Testis (tissue), 3 donors: ENCODE measurements around the gene GCA. TPM values are rescaled to one million over a fixed set of nuclear protein-coding genes. Genes with fewer than 3 reads are reported as not detected.

Experiments
- DNase-seq: peaks from one replicate; pipeline ENCODE4 v3.0.0-alpha.2; 2019
- H3K27ac ChIP-seq, 2 donors: fragments of 200-600 bp; sonication (generic); one replicate each; pipeline ENCODE4 v1.5.1; 2019
- H3K27me3 ChIP-seq: fragments of 200-600 bp; sonication (generic); one replicate; pipeline ENCODE4 v1.5.1; 2019
- H3K36me3 ChIP-seq: fragments of 200-600 bp; sonication (generic); one replicate; pipeline ENCODE4 v1.5.1; 2017; ENCODE audit warnings: low read depth; ENCODE audit errors: missing control alignments
- H3K4me1 ChIP-seq: fragments of 200-600 bp; sonication (generic); one replicate; pipeline ENCODE4 v1.5.1; 2019
- H3K4me3 ChIP-seq, 2 donors: fragments of 200-600 bp; sonication (generic); one replicate each; pipeline ENCODE4 v1.5.1; 2017 to 2019
- H3K9me3 ChIP-seq: fragments of 200-600 bp; sonication (generic); one replicate; pipeline ENCODE4 v1.5.1; 2017
- CTCF ChIP-seq, 3 experiments: fragments of 450-650 bp in 2 of 3; fragments of 200-600 bp in 1 of 3; sonication (generic) in 1 of 3; IDR thresholded peaks; one replicate each; pipeline ENCODE4 v1.5.1; 2016 to 2019; ENCODE audit warnings: antibody characterized with exemption in 3 of 3, mild to moderate bottlenecking in 2 of 3, moderate library complexity in 1 of 3
- POLR2A ChIP-seq: fragments of 450-650 bp; IDR thresholded peaks from one replicate; pipeline ENCODE4 v1.6.1; 2017; ENCODE audit warnings: antibody characterized with exemption, mild to moderate bottlenecking, moderate library complexity
- WGBS, 2 donors: methylation state at CpG; one replicate each; pipeline ENCODE4 v1.1.5; 2018; 5-methylcytosine and 5-hydroxymethylcytosine counted together
- intact Hi-C: fragments of 100-400 bp; cut with DNase I; formaldehyde crosslinking; loops from one replicate; pipeline ENCODE4 v1.15.1; 2023; ENCODE audit warnings: low total_unique reads
- polyA plus RNA-seq: library from polyadenylated mRNA; stranded (reverse); fragments of 350-450 nt; fragmentation: Illumina TruSeq; extraction: RNeasy Lipid Tissue Mini Kit (QIAGEN cat#74804); gene quantifications from one replicate; pipeline ENCODE4 v1.2.3, GENCODE V29; 2014; ENCODE audit warnings: low read depth, low replicate concordance; ENCODE audit not compliant: insufficient read depth
- total RNA-seq, 2 donors: library from RNA; depleted of rRNA; stranded (reverse); fragments of >200 nt; gene quantifications; one replicate each; pipeline ENCODE4 v1.2.3, GENCODE V29; 2016

Gene GCA
- total and polyA plus RNA-seq, 3 donors from 2014 or later: 26.1 to 60.9 (median 33.1) TPM

- TF ChIP-seq POLR2A (no peak), CTCF (IDR thresholded peaks at IDR 0.05) (no peak)
- intact Hi-C loops: loop anchor here (10.0 kb wide), 1 partner anchor 84 kb away; no protein-coding TSS in a partner anchor
- 75 to 90% methylated on average over 3 of the region's 3 CpGs for WGBS, 2 donors
Measured at GRCh38 chr2:162308747-162309503, 35.0 kb upstream of the GCA start.

GRCh38 chr2:162312853-162313252 is 31.1 kb upstream of the GCA start:
- DNase-seq: no peak
- Histone ChIP-seq H3K27ac (no peak overlapping the region), H3K4me3 (no peak overlapping the region), H3K9me3 (no peaks in the 10 kb centered on the region), H3K4me1 (no peaks in the 10 kb centered on the region), H3K36me3 (no peaks in the 10 kb centered on the region), H3K27me3 (no peaks in the 10 kb centered on the region)
- TF ChIP-seq CTCF (IDR thresholded peaks at IDR 0.05) (no peak), POLR2A (no peak)
- intact Hi-C loops: no loop called here
- WGBS, 2 donors: 96 to 100% methylated on average over 1 of the region's 1 CpG

More at GRCh38 chr2:162308747-162309503, 35.0 kb upstream of the GCA start:
- Histone ChIP-seq H3K27me3 (no peaks in the 10 kb centered on the region), H3K36me3 (no peaks in the 10 kb centered on the region), H3K4me1 (no peaks in the 10 kb centered on the region), H3K27ac (no peak overlapping the region), H3K9me3 (no peaks in the 10 kb centered on the region), H3K4me3 (no peak overlapping the region)
- no peak for DNase-seq

- 90 to 92% methylated on average over 4 of the region's 4 CpGs for WGBS, 2 donors
- Histone ChIP-seq H3K27ac (no peak overlapping the region), H3K4me3 (no peak overlapping the region), H3K36me3 (no peaks in the 10 kb centered on the region), H3K9me3 (no peaks in the 10 kb centered on the region), H3K4me1 (no peaks in the 10 kb centered on the region), H3K27me3 (no peaks in the 10 kb centered on the region)
- TF ChIP-seq CTCF (IDR thresholded peaks at IDR 0.05): no peak
- no peak for TF ChIP-seq POLR2A
- DNase-seq: no peak
- intact Hi-C loops: no loop called here
Measured at GRCh38 chr2:162315938-162316337, 28.0 kb upstream of the GCA start.

- 90 to 93% methylated on average over 2 of the region's 2 CpGs for WGBS, 2 donors
- H3K4me3 ChIP-seq: no peak overlapping the region
- no peak for DNase-seq
- no peaks in the 10 kb centered on the region for H3K36me3 ChIP-seq
- intact Hi-C loops: no loop called here
- no peaks in the 10 kb centered on the region for H3K9me3 ChIP-seq
- H3K27me3 ChIP-seq: no peaks in the 10 kb centered on the region
- no peak overlapping the region for H3K27ac ChIP-seq
- TF ChIP-seq CTCF (IDR thresholded peaks at IDR 0.05): no peak
- no peak for TF ChIP-seq POLR2A
- no peaks in the 10 kb centered on the region for H3K4me1 ChIP-seq
Measured at GRCh38 chr2:162316590-162316989, 27.3 kb upstream of the GCA start.
